Trophoblast cell (in vitro differentiated cells and primary cell): ENCODE results near the gene CDH1.

ENCODE experiments used
- DNase-seq, 2 donors: peaks; one replicate each; pipeline ENCODE4 v3.0.0-alpha.2; 2016
- H2AFZ ChIP-seq: 2 replicates; pipeline ENCODE4 v1.6.1; 2013; ENCODE audit warnings: low read length, moderate library complexity, mild to moderate bottlenecking; ENCODE audit not compliant: insufficient read depth, poor library complexity
- H2AK5ac ChIP-seq: 2 replicates; pipeline ENCODE4 v1.6.1; 2013; ENCODE audit warnings: mild to moderate bottlenecking, low read length
- H2BK120ac ChIP-seq: 2 replicates; pipeline ENCODE4 v1.6.1; 2013; ENCODE audit warnings: low read length, mild to moderate bottlenecking, moderate library complexity; ENCODE audit not compliant: insufficient read depth, poor library complexity
- H2BK12ac ChIP-seq: 2 replicates; pipeline ENCODE4 v1.6.1; 2013; ENCODE audit warnings: mild to moderate bottlenecking, low read length, moderate library complexity
- H2BK5ac ChIP-seq: 2 replicates; pipeline ENCODE4 v1.6.1; 2013; ENCODE audit warnings: low read length, low read depth, moderate library complexity, mild to moderate bottlenecking; ENCODE audit not compliant: poor library complexity
- H3K14ac ChIP-seq: 2 replicates; pipeline ENCODE4 v1.6.1; 2013; ENCODE audit warnings: mild to moderate bottlenecking, low read length
- H3K18ac ChIP-seq: 2 replicates; pipeline ENCODE4 v1.6.1; 2013; ENCODE audit warnings: mild to moderate bottlenecking, low read length
- H3K23ac ChIP-seq: 2 replicates; pipeline ENCODE4 v1.6.1; 2013; ENCODE audit warnings: low read length
- H3K27ac ChIP-seq: 2 replicates; pipeline ENCODE4 v1.5.1; 2013; ENCODE audit warnings: low read depth, mild to moderate bottlenecking, inconsistent platforms, low read length, moderate library complexity
- H3K27me3 ChIP-seq: 2 replicates; pipeline ENCODE4 v1.6.1; 2013; ENCODE audit warnings: inconsistent platforms, mild to moderate bottlenecking, low read length, moderate library complexity; ENCODE audit not compliant: insufficient read depth
- H3K36me3 ChIP-seq, 2 experiments: 1 replicate in 1 of 2; 2 replicates in 1 of 2; pipeline ENCODE4 v1.6.1; 2013; ENCODE audit warnings: low read length in 2 of 2, mild to moderate bottlenecking in 2 of 2, moderate library complexity in 1 of 2; ENCODE audit not compliant: insufficient read depth in 2 of 2, control insufficient read depth in 1 of 2
- H3K4ac ChIP-seq: 2 replicates; pipeline ENCODE4 v1.6.1; 2013; ENCODE audit warnings: low read depth, mild to moderate bottlenecking, low read length, moderate library complexity
- H3K4me1 ChIP-seq, 2 experiments: 1 replicate in 1 of 2; 2 replicates in 1 of 2; pipeline ENCODE4 v1.6.1; 2013; ENCODE audit warnings: low read length in 2 of 2, mild to moderate bottlenecking in 2 of 2, moderate library complexity in 1 of 2; ENCODE audit not compliant: insufficient read depth in 2 of 2, control insufficient read depth in 1 of 2
- H3K4me2 ChIP-seq: 2 replicates; pipeline ENCODE4 v1.6.1; 2013; ENCODE audit warnings: inconsistent platforms, mild to moderate bottlenecking, low read length, moderate library complexity
- H3K4me3 ChIP-seq: 2 replicates; pipeline ENCODE4 v1.5.1; 2013; ENCODE audit warnings: mild to moderate bottlenecking, low read depth, low read length, inconsistent platforms
- H3K79me1 ChIP-seq: one replicate; pipeline ENCODE4 v1.6.1; 2013; ENCODE audit warnings: low read length
- H3K79me2 ChIP-seq: 2 replicates; pipeline ENCODE4 v1.6.1; 2013; ENCODE audit warnings: low read length, mild to moderate bottlenecking; ENCODE audit not compliant: control insufficient read depth, insufficient read depth, poor library complexity
- H3K9ac ChIP-seq: 2 replicates; pipeline ENCODE4 v1.6.1; 2013; ENCODE audit warnings: mild to moderate bottlenecking, low read length
- H3K9me3 ChIP-seq: 2 replicates; pipeline ENCODE4 v1.6.1; 2013; ENCODE audit warnings: low read depth, mild to moderate bottlenecking, control low read depth, inconsistent platforms, low read length; ENCODE audit not compliant: insufficient read depth
- H4K12ac ChIP-seq: 2 replicates; pipeline ENCODE4 v1.6.1; 2013; ENCODE audit warnings: low read depth, mild to moderate bottlenecking, low read length, moderate library complexity
- H4K8ac ChIP-seq: 2 replicates; pipeline ENCODE4 v1.6.1; 2013; ENCODE audit warnings: low read depth, mild to moderate bottlenecking, low read length, moderate library complexity
- H4K91ac ChIP-seq: one replicate; pipeline ENCODE4 v1.6.1; 2013; ENCODE audit warnings: low read depth, mild to moderate bottlenecking, low read length, moderate library complexity
- WGBS: extraction: QIAGEN DNeasy Blood & Tissue Kit; methylation state at CpG from one replicate; pipeline ENCODE4 v1.1.7; 2013; ENCODE audit warnings: missing lambda C conversion rate; ENCODE audit not compliant: insufficient read length, insufficient coverage; ENCODE audit errors: extremely low coverage; 5-methylcytosine and 5-hydroxymethylcytosine counted together

Gene CDH1

DNA sequence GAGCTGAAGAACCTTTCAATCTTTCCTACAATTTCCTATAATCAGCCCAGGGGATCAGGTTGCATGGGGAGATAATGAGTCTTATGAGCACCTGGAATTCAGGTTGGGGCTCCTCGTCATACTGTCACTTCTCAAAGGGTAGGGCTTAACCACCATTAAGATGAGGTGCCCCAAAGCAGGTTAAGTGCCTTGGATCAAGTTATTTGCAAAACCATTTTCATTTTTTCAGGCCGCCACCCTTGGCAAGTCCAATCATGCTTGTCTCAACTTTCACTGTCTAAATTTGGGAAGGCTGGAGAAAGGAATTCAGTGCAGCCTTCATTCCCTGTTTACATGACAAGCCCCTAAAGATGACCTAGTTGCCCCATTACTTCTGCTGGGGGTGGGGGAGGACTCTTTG lies 61.3 kb downstream of the CDH1 start:
- DNase-seq = no peak
- H2AK5ac ChIP-seq = no peak overlapping the region
- H3K4ac ChIP-seq = no peak overlapping the region
- H3K27ac ChIP-seq = peak overlapping the region; percentile 32
- no peak overlapping the region for H2AFZ ChIP-seq
- no peak overlapping the region for H4K91ac ChIP-seq
- H3K9me3 ChIP-seq = no peaks in the 10 kb centered on the region
- no peak overlapping the region for H3K9ac ChIP-seq
- peaks cover 8 to 13% of the 10 kb centered on the region in 2 experiments for H3K36me3 ChIP-seq
- H3K23ac ChIP-seq = no peak overlapping the region
- H3K79me1 ChIP-seq = no peaks in the 10 kb centered on the region
- H3K18ac ChIP-seq = no peak overlapping the region
- no peaks in the 10 kb centered on the region for H3K79me2 ChIP-seq
- H3K4me3 ChIP-seq = no peak overlapping the region
- WGBS = no CpG with 5 or more reads among the region's 2 CpGs
- H4K8ac ChIP-seq = no peak overlapping the region
- no peak overlapping the region for H4K12ac ChIP-seq
- H2BK120ac ChIP-seq = peak overlapping the region; percentile 7
- no peak overlapping the region for H2BK5ac ChIP-seq
- H3K14ac ChIP-seq = no peak overlapping the region
- H3K4me1 ChIP-seq = peaks cover 0 to 9% of the 10 kb centered on the region in 2 experiments
- H3K4me2 ChIP-seq = peak overlapping the region; percentile 43
- H3K27me3 ChIP-seq = no peaks in the 10 kb centered on the region
- H2BK12ac ChIP-seq = no peak overlapping the region

DNA sequence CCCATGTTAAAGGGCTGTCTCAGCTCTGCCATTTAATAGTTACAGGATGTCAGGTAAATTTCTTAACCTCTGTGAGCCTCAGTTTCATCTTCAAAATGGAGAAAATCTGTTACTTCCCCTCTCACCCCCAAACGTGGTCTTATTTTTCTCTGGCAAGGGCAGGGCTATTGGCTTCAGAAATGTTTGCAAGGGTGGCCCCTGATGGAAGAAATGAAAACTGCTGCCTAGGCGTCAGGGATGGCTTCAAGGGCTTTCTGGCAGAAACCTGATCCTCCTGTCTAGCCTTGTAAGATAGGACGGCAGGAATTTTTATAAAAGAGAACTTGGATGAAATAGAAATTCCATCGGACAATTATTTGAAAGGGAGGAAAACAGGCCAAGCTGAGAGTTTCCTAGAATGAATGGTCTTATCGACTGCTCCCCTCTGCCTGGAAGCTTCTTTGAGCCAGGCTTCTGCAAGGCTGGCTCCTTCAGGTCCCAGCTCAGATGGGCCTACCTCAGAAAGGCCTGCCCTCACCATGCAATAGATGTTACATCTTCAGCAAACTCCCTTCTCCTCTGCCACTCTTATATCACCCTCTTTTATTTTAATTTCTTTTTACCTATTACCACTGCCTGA lies 63.3 kb downstream of the CDH1 start:
- H3K27ac ChIP-seq = peak overlapping the region; percentile 36
- H4K12ac ChIP-seq = no peak overlapping the region
- peak; percentile 80 to 92 for DNase-seq
- no peaks in the 10 kb centered on the region for H3K79me1 ChIP-seq
- H3K4ac ChIP-seq = no peak overlapping the region
- H3K9me3 ChIP-seq = no peaks in the 10 kb centered on the region
- no peak overlapping the region for H2BK5ac ChIP-seq
- no peak overlapping the region for H2BK12ac ChIP-seq
- no peaks in the 10 kb centered on the region for H3K79me2 ChIP-seq
- H4K8ac ChIP-seq = no peak overlapping the region
- peaks cover 0 to 9% of the 10 kb centered on the region in 2 experiments for H3K4me1 ChIP-seq
- H3K4me2 ChIP-seq = peak overlapping the region; percentile 22
- no peak overlapping the region for H3K4me3 ChIP-seq
- no CpG with 5 or more reads among the region's 5 CpGs for WGBS
- no peak overlapping the region for H3K18ac ChIP-seq
- H4K91ac ChIP-seq = no peak overlapping the region
- H3K27me3 ChIP-seq = no peaks in the 10 kb centered on the region
- H3K23ac ChIP-seq = no peak overlapping the region
- no peak overlapping the region for H2AFZ ChIP-seq
- H3K36me3 ChIP-seq = peaks cover 8 to 16% of the 10 kb centered on the region in 2 experiments
- H2AK5ac ChIP-seq = no peak overlapping the region
- no peak overlapping the region for H3K9ac ChIP-seq
- no peak overlapping the region for H2BK120ac ChIP-seq
- no peak overlapping the region for H3K14ac ChIP-seq

DNA sequence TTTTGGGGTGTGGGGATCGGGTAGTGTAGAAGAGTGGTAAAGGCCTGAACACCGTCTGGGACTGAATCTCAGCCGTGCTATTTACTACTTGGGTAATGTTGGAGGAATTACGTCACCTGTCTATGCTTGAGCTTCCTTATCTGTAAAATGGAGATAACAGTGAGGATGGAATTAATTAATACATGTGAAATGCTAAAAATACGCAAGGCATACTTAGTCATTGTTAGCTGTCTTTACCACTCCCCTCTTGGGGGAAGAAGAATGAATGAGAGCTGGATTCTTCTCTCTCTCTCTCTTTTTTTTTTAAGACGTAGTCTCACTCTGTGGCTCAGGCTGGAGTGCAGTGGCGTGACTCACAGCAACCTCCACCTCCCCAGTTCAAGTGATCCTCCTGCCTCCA lies 65.1 kb downstream of the CDH1 start:
- no peak overlapping the region for H2BK12ac ChIP-seq
- no peak overlapping the region for H2AK5ac ChIP-seq
- H3K27me3 ChIP-seq = no peaks in the 10 kb centered on the region
- no peak overlapping the region for H3K14ac ChIP-seq
- no peaks in the 10 kb centered on the region for H3K79me1 ChIP-seq
- H3K18ac ChIP-seq = peak overlapping the region; percentile 17
- H4K12ac ChIP-seq = no peak overlapping the region
- no peak overlapping the region for H4K91ac ChIP-seq
- H3K27ac ChIP-seq = no peak overlapping the region
- H3K23ac ChIP-seq = no peak overlapping the region
- H3K4me3 ChIP-seq = no peak overlapping the region
- H2AFZ ChIP-seq = no peak overlapping the region
- H3K79me2 ChIP-seq = no peaks in the 10 kb centered on the region
- H3K9me3 ChIP-seq = no peaks in the 10 kb centered on the region
- H3K4me2 ChIP-seq = no peak overlapping the region
- no peak overlapping the region for H2BK5ac ChIP-seq
- H3K36me3 ChIP-seq = peaks cover 8 to 16% of the 10 kb centered on the region in 2 experiments
- no peak overlapping the region for H3K4ac ChIP-seq
- H4K8ac ChIP-seq = no peak overlapping the region
- no peak overlapping the region for H2BK120ac ChIP-seq
- WGBS = no CpG with 5 or more reads among the region's 7 CpGs
- H3K9ac ChIP-seq = no peak overlapping the region
- peaks cover 0 to 10% of the 10 kb centered on the region in 2 experiments for H3K4me1 ChIP-seq
- DNase-seq = peak; percentile 66 to 95

DNA sequence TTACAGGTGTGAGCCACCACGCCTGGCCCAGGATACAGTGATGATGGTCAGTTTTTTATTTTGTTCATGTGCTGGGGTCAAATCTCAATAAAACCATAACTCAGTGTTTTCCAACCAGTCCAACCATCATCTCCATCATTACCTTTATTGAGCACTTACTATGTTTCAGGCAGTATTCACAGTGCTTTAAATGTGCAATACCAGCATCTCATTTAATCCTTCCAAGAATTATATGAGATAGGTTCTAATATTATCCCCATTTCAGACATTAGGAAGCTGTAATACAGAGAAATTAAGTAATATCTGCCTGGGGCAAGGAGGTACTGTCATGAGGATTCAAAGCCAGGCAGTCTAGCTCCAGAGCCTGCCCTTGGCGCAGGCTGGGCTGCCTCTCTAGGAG lies 69.3 kb downstream of the CDH1 start:
- no peak overlapping the region for H3K4me2 ChIP-seq
- DNase-seq = peak in 1 of 2 donors; percentile 49
- H3K4ac ChIP-seq = no peak overlapping the region
- peaks cover 4 to 17% of the 10 kb centered on the region in 2 experiments for H3K4me1 ChIP-seq
- no peak overlapping the region for H2AK5ac ChIP-seq
- H4K12ac ChIP-seq = no peak overlapping the region
- H4K8ac ChIP-seq = no peak overlapping the region
- H3K36me3 ChIP-seq = peaks cover 23 to 35% of the 10 kb centered on the region in 2 experiments
- no peaks in the 10 kb centered on the region for H3K27me3 ChIP-seq
- no peak overlapping the region for H3K14ac ChIP-seq
- H3K4me3 ChIP-seq = no peak overlapping the region
- no peak overlapping the region for H3K18ac ChIP-seq
- H3K79me2 ChIP-seq = no peaks in the 10 kb centered on the region
- H2AFZ ChIP-seq = no peak overlapping the region
- H3K9ac ChIP-seq = no peak overlapping the region
- no peaks in the 10 kb centered on the region for H3K9me3 ChIP-seq
- no peaks in the 10 kb centered on the region for H3K79me1 ChIP-seq
- H3K23ac ChIP-seq = no peak overlapping the region
- no CpG with 5 or more reads among the region's 2 CpGs for WGBS
- H2BK12ac ChIP-seq = no peak overlapping the region
- no peak overlapping the region for H3K27ac ChIP-seq
- no peak overlapping the region for H4K91ac ChIP-seq
- H2BK5ac ChIP-seq = no peak overlapping the region
- no peak overlapping the region for H2BK120ac ChIP-seq
